ENCODE results near the gene LPCAT1.

The LPCAT1 gene

DNA sequence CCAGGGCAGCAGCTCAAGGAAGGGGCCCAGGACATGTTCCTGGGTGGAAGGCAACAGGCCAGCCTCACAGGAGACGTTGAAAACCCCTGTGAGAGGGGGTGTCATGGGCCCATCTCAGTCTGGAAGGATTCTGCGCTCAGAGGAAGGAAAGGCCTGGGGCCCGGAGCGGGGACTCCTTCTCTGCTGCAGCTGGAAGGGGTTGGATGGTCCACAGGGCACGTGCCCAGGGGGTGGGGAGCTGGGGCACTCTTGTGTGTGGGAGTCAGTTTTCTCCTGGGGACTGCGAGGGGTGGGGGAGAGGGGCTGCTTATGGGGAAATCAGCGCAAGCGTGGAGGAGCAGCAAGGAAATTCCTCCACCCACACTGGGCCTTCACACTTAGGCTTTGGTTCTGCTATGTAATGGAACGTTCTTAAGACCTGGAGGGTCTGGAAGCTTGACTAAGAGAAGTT is 2.9 kb upstream of the LPCAT1 start:
- H3K4me3 ChIP-seq (ENCODE audit: low read depth, low read length), result no peak overlapping the region
- TF ChIP-seq CTCF (IDR thresholded peaks at IDR 0.05; ENCODE audit: low read depth, low read length), result no peak

- no peak for TF ChIP-seq CTCF (IDR thresholded peaks at IDR 0.05; ENCODE audit: low read depth, low read length)
- no peak overlapping the region for H3K4me3 ChIP-seq (ENCODE audit: low read depth, low read length)
Observed at GRCh38 chr5:1526190-1526631, 2.5 kb upstream of the LPCAT1 start.

DNA sequence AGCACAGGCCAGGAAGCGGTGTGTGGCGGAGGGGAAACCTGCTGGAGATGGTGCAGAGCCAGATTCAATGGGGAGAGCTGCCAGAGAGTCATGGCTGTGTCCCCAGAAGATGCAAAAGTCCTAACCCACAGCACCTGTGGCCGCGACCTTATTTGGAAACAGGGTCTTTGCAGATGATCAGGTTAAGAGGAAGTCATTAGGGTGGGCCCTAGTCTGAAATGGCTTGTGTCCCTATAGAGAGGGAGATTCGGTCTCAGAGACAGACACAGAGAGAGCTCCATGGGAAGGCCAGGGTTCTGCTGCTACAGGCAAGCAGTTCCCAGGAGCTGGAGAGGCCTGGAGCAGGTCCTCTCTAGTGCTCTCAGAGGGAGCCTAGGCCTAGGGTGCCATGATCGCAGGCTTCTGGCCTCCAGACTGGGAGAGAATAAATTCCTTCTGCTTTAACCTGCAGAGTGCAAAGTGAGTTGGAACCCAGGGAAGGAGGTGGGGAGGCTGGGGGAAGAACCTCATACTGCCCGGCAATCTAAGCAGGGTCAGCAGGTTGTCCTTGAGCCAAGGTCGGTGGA is 1.9 kb upstream of the LPCAT1 start:
- no peak for TF ChIP-seq CTCF (IDR thresholded peaks at IDR 0.05; ENCODE audit: low read depth, low read length)
- H3K4me3 ChIP-seq (ENCODE audit: low read depth, low read length), result no peak overlapping the region

DNA sequence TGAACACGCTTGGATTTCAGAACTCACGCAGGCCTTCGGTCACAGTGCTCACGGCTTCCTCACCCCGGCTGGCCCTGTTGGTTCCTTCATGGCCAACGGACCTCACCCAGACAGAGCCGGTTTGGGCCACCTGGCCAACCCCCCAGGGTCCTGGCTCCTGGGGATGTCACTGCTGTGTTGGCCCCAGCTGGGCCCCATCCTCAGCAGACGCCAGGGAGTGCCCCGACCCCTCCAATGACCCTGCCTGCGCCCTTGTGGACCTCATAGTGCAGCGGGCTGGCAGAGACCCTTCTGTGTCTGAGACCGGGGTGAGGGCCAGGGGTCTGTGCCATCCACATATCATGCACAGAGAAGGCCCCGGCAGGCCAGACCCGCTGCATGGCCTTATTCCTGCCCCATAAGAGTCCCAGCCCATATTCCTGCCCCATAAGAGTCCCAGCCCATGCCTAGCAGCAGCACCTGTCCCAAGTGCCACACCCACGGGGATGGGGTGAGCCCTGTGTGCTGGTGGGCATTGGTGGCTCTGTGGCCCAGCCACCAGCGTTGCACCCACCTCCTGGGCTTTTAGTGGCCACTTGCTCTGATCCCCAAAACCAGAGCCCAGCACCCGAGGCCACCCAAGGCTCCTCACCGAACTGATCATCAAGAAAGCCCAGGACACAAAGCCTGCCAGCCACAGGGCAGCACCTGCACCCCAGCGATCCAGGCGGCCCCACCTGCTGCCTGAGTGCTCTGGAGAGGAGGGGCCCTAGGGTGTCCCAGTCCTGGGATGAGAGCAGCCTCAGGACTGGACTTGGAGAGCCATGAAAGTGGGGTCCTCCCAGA is 1.3 kb upstream of the LPCAT1 start:
- TF ChIP-seq CTCF (IDR thresholded peaks at IDR 0.05; ENCODE audit: low read depth, low read length), result no peak
- no peak overlapping the region for H3K4me3 ChIP-seq (ENCODE audit: low read depth, low read length)

DNA sequence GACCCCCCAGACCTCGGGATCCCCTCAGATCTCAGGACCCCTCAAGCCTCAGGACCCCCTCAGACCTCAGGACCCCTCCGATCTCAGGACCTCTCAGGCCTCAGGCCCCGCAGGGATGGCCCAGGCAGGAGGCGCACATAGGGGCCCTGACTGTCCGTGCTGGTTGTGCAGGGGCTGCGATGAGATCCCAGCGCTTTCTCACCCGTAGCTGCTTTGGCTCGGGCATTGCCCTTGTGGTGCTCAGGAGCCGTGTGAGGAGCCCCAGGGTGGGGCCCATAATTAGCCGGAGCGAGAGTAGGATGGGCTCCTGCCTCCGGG is 680 bp upstream of the LPCAT1 start:
- TF ChIP-seq CTCF (IDR thresholded peaks at IDR 0.05; ENCODE audit: low read depth, low read length), result no peak
- peak overlapping the region; percentile 75 for H3K4me3 ChIP-seq (ENCODE audit: low read depth, low read length)

GRCh38 chr5:1523480-1523792 is 324 bp downstream of the LPCAT1 start:
- no peak for TF ChIP-seq CTCF (IDR thresholded peaks at IDR 0.05; ENCODE audit: low read depth, low read length)
- peak overlapping the region; percentile 75 for H3K4me3 ChIP-seq (ENCODE audit: low read depth, low read length)

Measured in WI38 (cell line).